GM12891 (cell line): Measurements from ENCODE around the gene GLIPR1L2.
"Not testable (repeated sequence)": the region's sequence is repeated elsewhere in the genome, so short reads cannot be mapped to it uniquely, and the experiment has no call there.

ENCODE experiments used
- PAX5 ChIP-seq: IDR thresholded peaks from 2 replicates; pipeline ENCODE4 v1.6.1; 2011; ENCODE audit warnings: low read length, moderate library complexity, mild to moderate bottlenecking; ENCODE audit not compliant: insufficient read depth, severe bottlenecking
- POLR2A ChIP-seq: IDR thresholded peaks from 2 replicates; pipeline ENCODE4 v1.6.1; 2011; ENCODE audit warnings: low read depth, low read length, control low read depth
- POLR2AphosphoS5 ChIP-seq: IDR thresholded peaks from 2 replicates; pipeline ENCODE4 v1.6.1; 2011; ENCODE audit warnings: low read depth, low read length, control low read depth
- POU2F2 ChIP-seq: IDR thresholded peaks from 2 replicates; pipeline ENCODE4 v1.6.1; 2011; ENCODE audit warnings: low read depth, mild to moderate bottlenecking, control low read depth, low read length, moderate library complexity
- SPI1 ChIP-seq: IDR thresholded peaks from 2 replicates; pipeline ENCODE4 v1.6.1; 2011; ENCODE audit warnings: low read depth, low read length, control low read depth
- TAF1 ChIP-seq: IDR thresholded peaks from 2 replicates; pipeline ENCODE4 v1.6.1; 2011; ENCODE audit warnings: low read depth, low read length, control low read depth

DNA sequence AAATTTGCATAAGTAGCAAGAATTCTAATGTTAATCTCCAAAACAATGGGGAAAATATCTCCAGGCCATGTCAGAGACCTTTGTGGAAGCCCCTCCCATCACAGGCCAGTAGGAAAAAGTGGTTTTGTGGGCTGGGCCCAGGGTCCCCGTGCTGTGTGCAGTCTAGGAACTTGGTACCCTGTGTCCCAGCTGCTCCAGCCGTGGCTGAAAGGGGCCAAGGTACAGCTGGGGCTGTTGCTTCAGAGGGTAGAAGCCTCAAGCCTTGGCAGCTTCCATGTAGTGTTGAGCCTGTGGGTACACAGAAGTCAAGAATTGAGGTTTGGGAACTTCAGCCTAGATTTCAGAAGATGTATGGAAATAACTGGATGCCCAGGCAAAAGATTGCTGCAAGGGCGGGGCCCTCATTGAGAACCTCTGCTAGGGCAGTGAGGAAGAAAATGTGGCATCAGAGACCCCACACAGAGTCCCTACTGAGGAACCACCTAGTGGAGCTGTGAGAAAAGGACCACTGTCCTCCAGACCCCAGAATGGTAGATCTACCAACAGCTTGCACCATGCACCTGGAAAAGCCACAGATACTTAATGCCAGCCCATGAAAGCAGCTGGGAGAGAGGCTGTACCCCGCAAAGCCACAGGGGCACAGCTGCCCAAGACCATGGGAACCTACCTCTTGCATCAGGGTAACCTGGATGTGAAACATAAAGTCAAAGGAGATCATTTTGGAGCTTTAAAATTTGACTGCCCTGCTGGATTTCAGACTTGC is 51.0 kb downstream of the GLIPR1L2 start:
- TF ChIP-seq TAF1, POLR2AphosphoS5, POLR2A, PAX5, SPI1, POU2F2: not testable (repeated sequence)
